Endothelial cell of umbilical vein (primary cell): ENCODE results near the gene MZT2A.
"Not testable (repeated sequence)": the region's sequence is repeated elsewhere in the genome, so short reads cannot be mapped to it uniquely, and the experiment has no call there.

ENCODE experiments used
- EZH2 ChIP-seq: IDR thresholded peaks from 2 replicates; pipeline ENCODE4 v1.6.1; 2012; ENCODE audit warnings: borderline replicate concordance, low read depth, mild to moderate bottlenecking, moderate library complexity, low read length, inconsistent platforms; ENCODE audit not compliant: severe bottlenecking
- GATA2 ChIP-seq: IDR thresholded peaks from 2 replicates; pipeline ENCODE4 v1.7.0; 2011; ENCODE audit warnings: low read depth, mild to moderate bottlenecking, moderate library complexity, mixed read lengths, low read length; ENCODE audit not compliant: insufficient read length, insufficient read depth
- JUN ChIP-seq: IDR thresholded peaks from 2 replicates; pipeline ENCODE4 v1.6.1; 2011; ENCODE audit warnings: borderline replicate concordance, low read depth; ENCODE audit not compliant: insufficient read length, insufficient read depth
- MYC ChIP-seq: IDR thresholded peaks from one replicate; pipeline ENCODE4 v1.6.1; 2011; ENCODE audit warnings: mild to moderate bottlenecking, low read depth, low read length
- POLR2A ChIP-seq: IDR thresholded peaks from 2 replicates; pipeline ENCODE4 v1.6.1; 2012; ENCODE audit warnings: low read depth, mild to moderate bottlenecking, control low read depth, low read length
- POLR2AphosphoS5 ChIP-seq: IDR thresholded peaks from 2 replicates; pipeline ENCODE4 v1.6.1; 2012; ENCODE audit warnings: low read depth, mild to moderate bottlenecking, control low read depth, low read length, moderate library complexity; ENCODE audit not compliant: insufficient read depth
- TF ChIP-seq, protein P1 (sequence below), 2 donors: IDR thresholded peaks; 1 replicate in 1 of 2; 2 replicates in 1 of 2; pipeline ENCODE4 v1.5.1; 2011; ENCODE audit warnings: low read length in 2 of 2, mild to moderate bottlenecking in 2 of 2, moderate library complexity in 2 of 2, control low read depth in 1 of 2, inconsistent platforms in 1 of 2, low read depth in 1 of 2; ENCODE audit not compliant: insufficient read depth in 1 of 2; ENCODE audit errors: extremely low read depth in 1 of 2
- TF ChIP-seq, protein P2 (sequence below): IDR thresholded peaks from 2 replicates; pipeline ENCODE4 v1.6.1; 2011; ENCODE audit not compliant: insufficient read depth, insufficient read length

DNA sequence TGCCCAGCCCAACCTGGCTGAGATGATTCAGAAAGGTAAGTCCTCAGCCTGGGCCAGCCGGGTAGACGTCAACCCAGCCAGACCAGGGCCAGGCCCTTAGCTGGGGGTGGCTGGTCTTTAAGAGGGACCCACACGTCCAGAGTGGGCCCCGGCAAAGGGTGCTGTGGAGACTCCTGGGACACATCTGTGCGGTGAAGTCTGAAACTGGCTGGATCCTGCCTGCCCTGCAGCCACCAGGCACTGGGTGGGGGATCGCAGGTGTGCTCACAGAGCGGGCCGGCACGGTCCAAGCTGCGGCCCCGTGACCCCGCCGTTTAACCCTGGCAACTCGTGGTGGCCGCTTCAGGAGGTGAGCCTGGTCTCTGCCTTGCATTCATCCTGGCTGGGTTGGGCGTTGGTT lies 25.7 kb upstream of the MZT2A start:
- TF ChIP-seq, protein P1, sequence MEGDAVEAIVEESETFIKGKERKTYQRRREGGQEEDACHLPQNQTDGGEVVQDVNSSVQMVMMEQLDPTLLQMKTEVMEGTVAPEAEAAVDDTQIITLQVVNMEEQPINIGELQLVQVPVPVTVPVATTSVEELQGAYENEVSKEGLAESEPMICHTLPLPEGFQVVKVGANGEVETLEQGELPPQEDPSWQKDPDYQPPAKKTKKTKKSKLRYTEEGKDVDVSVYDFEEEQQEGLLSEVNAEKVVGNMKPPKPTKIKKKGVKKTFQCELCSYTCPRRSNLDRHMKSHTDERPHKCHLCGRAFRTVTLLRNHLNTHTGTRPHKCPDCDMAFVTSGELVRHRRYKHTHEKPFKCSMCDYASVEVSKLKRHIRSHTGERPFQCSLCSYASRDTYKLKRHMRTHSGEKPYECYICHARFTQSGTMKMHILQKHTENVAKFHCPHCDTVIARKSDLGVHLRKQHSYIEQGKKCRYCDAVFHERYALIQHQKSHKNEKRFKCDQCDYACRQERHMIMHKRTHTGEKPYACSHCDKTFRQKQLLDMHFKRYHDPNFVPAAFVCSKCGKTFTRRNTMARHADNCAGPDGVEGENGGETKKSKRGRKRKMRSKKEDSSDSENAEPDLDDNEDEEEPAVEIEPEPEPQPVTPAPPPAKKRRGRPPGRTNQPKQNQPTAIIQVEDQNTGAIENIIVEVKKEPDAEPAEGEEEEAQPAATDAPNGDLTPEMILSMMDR (IDR thresholded peaks at IDR 0.05; ENCODE audit: extremely low read depth in 1 of 2, insufficient read depth in 1 of 2, low read depth in 1 of 2, low read length in 2 of 2): not testable (repeated sequence)
- not testable (repeated sequence) for TF ChIP-seq POLR2A, JUN, MYC, POLR2AphosphoS5, EZH2, GATA2
- TF ChIP-seq, protein P2, sequence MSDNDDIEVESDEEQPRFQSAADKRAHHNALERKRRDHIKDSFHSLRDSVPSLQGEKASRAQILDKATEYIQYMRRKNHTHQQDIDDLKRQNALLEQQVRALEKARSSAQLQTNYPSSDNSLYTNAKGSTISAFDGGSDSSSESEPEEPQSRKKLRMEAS: not testable (repeated sequence)
